ENCODE measurements around the gene EMCN. TPM values are rescaled to one million over a fixed set of nuclear protein-coding genes. Genes with fewer than 3 reads are reported as not detected.

EMCN gene
- total RNA-seq, 1 donor = not detected

GRCh38 chr4:100519205-100519604 lies 1.4 kb upstream of the EMCN start:
- Histone ChIP-seq H3K9me3 (ENCODE audit: low read depth, low read length) (no peaks in the 10 kb centered on the region), H2AFZ (ENCODE audit: low read length) (no peak overlapping the region), H3K27me3 (ENCODE audit: insufficient read depth, low read length) (no peaks in the 10 kb centered on the region), H3K4me2 (ENCODE audit: insufficient read depth, low read length) (no peak overlapping the region), H3K27ac (ENCODE audit: low read depth, low read length) (no peak overlapping the region), H3K4me1 (ENCODE audit: insufficient read depth, low read length) (no peaks in the 10 kb centered on the region), H4K20me1 (ENCODE audit: insufficient read depth, low read length) (no peaks in the 10 kb centered on the region), H3K79me2 (ENCODE audit: insufficient read depth, low read length) (no peaks in the 10 kb centered on the region), H3K36me3 (ENCODE audit: insufficient read depth, low read length) (no peaks in the 10 kb centered on the region), H3K4me3 (ENCODE audit: insufficient read depth, low read length) (no peak overlapping the region)
- TF ChIP-seq CTCF (IDR thresholded peaks at IDR 0.05; ENCODE audit: extremely low read depth, low read depth, low read length) = no peak
- DNase-seq (ENCODE audit: insufficient read length, low spot score, missing footprints) = no peak

GRCh38 chr4:100516225-100516624 lies 1.6 kb downstream of the EMCN start:
- H3K9me3 ChIP-seq (ENCODE audit: low read depth, low read length) = no peaks in the 10 kb centered on the region
- no peaks in the 10 kb centered on the region for H3K36me3 ChIP-seq (ENCODE audit: insufficient read depth, low read length)
- H3K79me2 ChIP-seq (ENCODE audit: insufficient read depth, low read length) = no peaks in the 10 kb centered on the region
- no peak for DNase-seq (ENCODE audit: insufficient read length, low spot score, missing footprints)
- no peak overlapping the region for H3K4me2 ChIP-seq (ENCODE audit: insufficient read depth, low read length)
- no peak overlapping the region for H3K27ac ChIP-seq (ENCODE audit: low read depth, low read length)
- H3K4me3 ChIP-seq (ENCODE audit: insufficient read depth, low read length) = no peak overlapping the region
- no peaks in the 10 kb centered on the region for H3K4me1 ChIP-seq (ENCODE audit: insufficient read depth, low read length)
- TF ChIP-seq CTCF (IDR thresholded peaks at IDR 0.05; ENCODE audit: extremely low read depth, low read depth, low read length) = no peak
- H4K20me1 ChIP-seq (ENCODE audit: insufficient read depth, low read length) = no peaks in the 10 kb centered on the region
- H3K27me3 ChIP-seq (ENCODE audit: insufficient read depth, low read length) = no peaks in the 10 kb centered on the region
- H2AFZ ChIP-seq (ENCODE audit: low read length) = no peak overlapping the region

- TF ChIP-seq CTCF (IDR thresholded peaks at IDR 0.05; ENCODE audit: extremely low read depth, low read depth, low read length) = no peak
- H3K9me3 ChIP-seq (ENCODE audit: low read depth, low read length) = no peaks in the 10 kb centered on the region
- no peaks in the 10 kb centered on the region for H3K27me3 ChIP-seq (ENCODE audit: insufficient read depth, low read length)
- no peak overlapping the region for H3K4me2 ChIP-seq (ENCODE audit: insufficient read depth, low read length)
- H3K4me1 ChIP-seq (ENCODE audit: insufficient read depth, low read length) = no peaks in the 10 kb centered on the region
- H4K20me1 ChIP-seq (ENCODE audit: insufficient read depth, low read length) = no peaks in the 10 kb centered on the region
- no peak for DNase-seq (ENCODE audit: insufficient read length, low spot score, missing footprints)
- no peak overlapping the region for H3K4me3 ChIP-seq (ENCODE audit: insufficient read depth, low read length)
- H3K79me2 ChIP-seq (ENCODE audit: insufficient read depth, low read length) = no peaks in the 10 kb centered on the region
- no peaks in the 10 kb centered on the region for H3K36me3 ChIP-seq (ENCODE audit: insufficient read depth, low read length)
- no peak overlapping the region for H2AFZ ChIP-seq (ENCODE audit: low read length)
- H3K27ac ChIP-seq (ENCODE audit: low read depth, low read length) = no peak overlapping the region
Observed at GRCh38 chr4:100511896-100512295, 5.9 kb downstream of the EMCN start.

GRCh38 chr4:100510551-100510950 lies 7.3 kb downstream of the EMCN start:
- no peak for TF ChIP-seq CTCF (IDR thresholded peaks at IDR 0.05; ENCODE audit: extremely low read depth, low read depth, low read length)
- Histone ChIP-seq H3K4me1 (ENCODE audit: insufficient read depth, low read length) (no peaks in the 10 kb centered on the region), H2AFZ (ENCODE audit: low read length) (no peak overlapping the region), H3K36me3 (ENCODE audit: insufficient read depth, low read length) (no peaks in the 10 kb centered on the region), H3K27me3 (ENCODE audit: insufficient read depth, low read length) (no peaks in the 10 kb centered on the region), H3K79me2 (ENCODE audit: insufficient read depth, low read length) (no peaks in the 10 kb centered on the region), H3K4me3 (ENCODE audit: insufficient read depth, low read length) (no peak overlapping the region), H3K4me2 (ENCODE audit: insufficient read depth, low read length) (no peak overlapping the region), H4K20me1 (ENCODE audit: insufficient read depth, low read length) (no peaks in the 10 kb centered on the region), H3K27ac (ENCODE audit: low read depth, low read length) (no peak overlapping the region), H3K9me3 (ENCODE audit: low read depth, low read length) (no peaks in the 10 kb centered on the region)
- DNase-seq (ENCODE audit: insufficient read length, low spot score, missing footprints) = no peak
